ENCODE results near the gene MMP14. TPM values are rescaled to one million over a fixed set of nuclear protein-coding genes. Genes with fewer than 3 reads are reported as not detected.

Gene MMP14
- total and polyA plus RNA-seq, 2 of the 8 experiments (the other 6 are each of a cell fraction or from before 2014, with no cell fraction given): 58.2 to 86.8 TPM

DNA sequence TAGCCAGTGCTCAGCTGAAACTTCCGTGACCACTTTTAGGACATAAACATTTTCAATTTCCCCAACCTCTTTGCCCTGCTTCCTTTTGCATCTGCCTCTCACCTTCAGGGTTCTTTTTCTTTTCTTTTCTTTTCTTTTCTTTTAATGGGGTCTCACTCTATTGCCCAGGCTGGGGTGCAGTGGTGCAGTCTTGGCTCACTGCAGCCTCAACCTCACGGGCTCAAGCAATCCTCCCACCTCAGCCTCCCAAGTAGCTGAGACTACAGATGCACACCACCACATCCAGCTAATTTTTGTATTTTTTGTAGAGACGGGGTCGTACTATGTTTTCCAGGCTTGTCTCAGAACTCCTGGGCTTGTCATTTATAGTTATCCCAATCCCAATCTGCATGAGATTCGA is 30.5 kb downstream of the MMP14 start (continued):
- no peak for TF ChIP-seq BRCA1 (IDR thresholded peaks at IDR 0.05; ENCODE audit: low read depth, low read length)
- TF ChIP-seq NANOG (IDR thresholded peaks at IDR 0.05; ENCODE audit: insufficient read depth, low read depth, low read length, poor library complexity, severe bottlenecking): no peak
- TF ChIP-seq JUND (IDR thresholded peaks at IDR 0.05; ENCODE audit: low read length): no peak
- TF ChIP-seq, protein P1, sequence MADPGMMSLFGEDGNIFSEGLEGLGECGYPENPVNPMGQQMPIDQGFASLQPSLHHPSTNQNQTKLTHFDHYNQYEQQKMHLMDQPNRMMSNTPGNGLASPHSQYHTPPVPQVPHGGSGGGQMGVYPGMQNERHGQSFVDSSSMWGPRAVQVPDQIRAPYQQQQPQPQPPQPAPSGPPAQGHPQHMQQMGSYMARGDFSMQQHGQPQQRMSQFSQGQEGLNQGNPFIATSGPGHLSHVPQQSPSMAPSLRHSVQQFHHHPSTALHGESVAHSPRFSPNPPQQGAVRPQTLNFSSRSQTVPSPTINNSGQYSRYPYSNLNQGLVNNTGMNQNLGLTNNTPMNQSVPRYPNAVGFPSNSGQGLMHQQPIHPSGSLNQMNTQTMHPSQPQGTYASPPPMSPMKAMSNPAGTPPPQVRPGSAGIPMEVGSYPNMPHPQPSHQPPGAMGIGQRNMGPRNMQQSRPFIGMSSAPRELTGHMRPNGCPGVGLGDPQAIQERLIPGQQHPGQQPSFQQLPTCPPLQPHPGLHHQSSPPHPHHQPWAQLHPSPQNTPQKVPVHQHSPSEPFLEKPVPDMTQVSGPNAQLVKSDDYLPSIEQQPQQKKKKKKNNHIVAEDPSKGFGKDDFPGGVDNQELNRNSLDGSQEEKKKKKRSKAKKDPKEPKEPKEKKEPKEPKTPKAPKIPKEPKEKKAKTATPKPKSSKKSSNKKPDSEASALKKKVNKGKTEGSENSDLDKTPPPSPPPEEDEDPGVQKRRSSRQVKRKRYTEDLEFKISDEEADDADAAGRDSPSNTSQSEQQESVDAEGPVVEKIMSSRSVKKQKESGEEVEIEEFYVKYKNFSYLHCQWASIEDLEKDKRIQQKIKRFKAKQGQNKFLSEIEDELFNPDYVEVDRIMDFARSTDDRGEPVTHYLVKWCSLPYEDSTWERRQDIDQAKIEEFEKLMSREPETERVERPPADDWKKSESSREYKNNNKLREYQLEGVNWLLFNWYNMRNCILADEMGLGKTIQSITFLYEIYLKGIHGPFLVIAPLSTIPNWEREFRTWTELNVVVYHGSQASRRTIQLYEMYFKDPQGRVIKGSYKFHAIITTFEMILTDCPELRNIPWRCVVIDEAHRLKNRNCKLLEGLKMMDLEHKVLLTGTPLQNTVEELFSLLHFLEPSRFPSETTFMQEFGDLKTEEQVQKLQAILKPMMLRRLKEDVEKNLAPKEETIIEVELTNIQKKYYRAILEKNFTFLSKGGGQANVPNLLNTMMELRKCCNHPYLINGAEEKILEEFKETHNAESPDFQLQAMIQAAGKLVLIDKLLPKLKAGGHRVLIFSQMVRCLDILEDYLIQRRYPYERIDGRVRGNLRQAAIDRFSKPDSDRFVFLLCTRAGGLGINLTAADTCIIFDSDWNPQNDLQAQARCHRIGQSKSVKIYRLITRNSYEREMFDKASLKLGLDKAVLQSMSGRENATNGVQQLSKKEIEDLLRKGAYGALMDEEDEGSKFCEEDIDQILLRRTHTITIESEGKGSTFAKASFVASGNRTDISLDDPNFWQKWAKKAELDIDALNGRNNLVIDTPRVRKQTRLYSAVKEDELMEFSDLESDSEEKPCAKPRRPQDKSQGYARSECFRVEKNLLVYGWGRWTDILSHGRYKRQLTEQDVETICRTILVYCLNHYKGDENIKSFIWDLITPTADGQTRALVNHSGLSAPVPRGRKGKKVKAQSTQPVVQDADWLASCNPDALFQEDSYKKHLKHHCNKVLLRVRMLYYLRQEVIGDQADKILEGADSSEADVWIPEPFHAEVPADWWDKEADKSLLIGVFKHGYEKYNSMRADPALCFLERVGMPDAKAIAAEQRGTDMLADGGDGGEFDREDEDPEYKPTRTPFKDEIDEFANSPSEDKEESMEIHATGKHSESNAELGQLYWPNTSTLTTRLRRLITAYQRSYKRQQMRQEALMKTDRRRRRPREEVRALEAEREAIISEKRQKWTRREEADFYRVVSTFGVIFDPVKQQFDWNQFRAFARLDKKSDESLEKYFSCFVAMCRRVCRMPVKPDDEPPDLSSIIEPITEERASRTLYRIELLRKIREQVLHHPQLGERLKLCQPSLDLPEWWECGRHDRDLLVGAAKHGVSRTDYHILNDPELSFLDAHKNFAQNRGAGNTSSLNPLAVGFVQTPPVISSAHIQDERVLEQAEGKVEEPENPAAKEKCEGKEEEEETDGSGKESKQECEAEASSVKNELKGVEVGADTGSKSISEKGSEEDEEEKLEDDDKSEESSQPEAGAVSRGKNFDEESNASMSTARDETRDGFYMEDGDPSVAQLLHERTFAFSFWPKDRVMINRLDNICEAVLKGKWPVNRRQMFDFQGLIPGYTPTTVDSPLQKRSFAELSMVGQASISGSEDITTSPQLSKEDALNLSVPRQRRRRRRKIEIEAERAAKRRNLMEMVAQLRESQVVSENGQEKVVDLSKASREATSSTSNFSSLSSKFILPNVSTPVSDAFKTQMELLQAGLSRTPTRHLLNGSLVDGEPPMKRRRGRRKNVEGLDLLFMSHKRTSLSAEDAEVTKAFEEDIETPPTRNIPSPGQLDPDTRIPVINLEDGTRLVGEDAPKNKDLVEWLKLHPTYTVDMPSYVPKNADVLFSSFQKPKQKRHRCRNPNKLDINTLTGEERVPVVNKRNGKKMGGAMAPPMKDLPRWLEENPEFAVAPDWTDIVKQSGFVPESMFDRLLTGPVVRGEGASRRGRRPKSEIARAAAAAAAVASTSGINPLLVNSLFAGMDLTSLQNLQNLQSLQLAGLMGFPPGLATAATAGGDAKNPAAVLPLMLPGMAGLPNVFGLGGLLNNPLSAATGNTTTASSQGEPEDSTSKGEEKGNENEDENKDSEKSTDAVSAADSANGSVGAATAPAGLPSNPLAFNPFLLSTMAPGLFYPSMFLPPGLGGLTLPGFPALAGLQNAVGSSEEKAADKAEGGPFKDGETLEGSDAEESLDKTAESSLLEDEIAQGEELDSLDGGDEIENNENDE (IDR thresholded peaks at IDR 0.05; ENCODE audit: insufficient replicate concordance, low read length): no peak

Measured in H1 (cell line).